NCI-H2171 treated with DMSO at 0.1 percent for 48 hours (cell line): ENCODE measurements around the gene KLK10.
"Not testable (repeated sequence)": the region's sequence is repeated elsewhere in the genome, so short reads cannot be mapped to it uniquely, and the experiment has no call there.

ENCODE experiments used
- DNase-seq: peaks from one replicate; lab custom pipeline; 2025; lab: John Stamatoyannopoulos, UW

Gene KLK10

DNA sequence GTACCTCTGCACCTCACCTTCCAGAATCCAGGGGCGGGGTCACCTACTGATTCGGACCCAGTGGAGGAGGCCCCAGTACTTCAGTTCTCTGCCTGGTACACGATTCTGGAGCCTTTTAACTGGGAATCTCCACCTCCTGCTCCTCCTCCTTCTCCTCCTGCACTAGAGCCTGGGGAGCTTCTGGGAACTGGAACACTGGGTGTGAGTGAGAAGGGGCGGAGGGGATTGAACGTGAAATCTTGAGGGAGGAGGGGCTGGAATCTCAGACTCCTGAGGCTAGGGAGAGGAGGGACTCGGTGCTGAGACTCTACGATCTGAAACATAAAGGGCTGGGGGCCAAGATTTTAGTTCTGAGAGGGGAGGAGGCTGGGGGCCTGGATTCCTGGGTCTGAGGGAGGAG lies 18.0 kb downstream of the KLK10 start, which contains the start of gene KLK8:
Gene KLK8, minus strand, starts transcription at position 90 of the 400 bp plus-strand sequence. CDS start 437 bp downstream, outside the sequence.
- DNase-seq: no peak

DNA sequence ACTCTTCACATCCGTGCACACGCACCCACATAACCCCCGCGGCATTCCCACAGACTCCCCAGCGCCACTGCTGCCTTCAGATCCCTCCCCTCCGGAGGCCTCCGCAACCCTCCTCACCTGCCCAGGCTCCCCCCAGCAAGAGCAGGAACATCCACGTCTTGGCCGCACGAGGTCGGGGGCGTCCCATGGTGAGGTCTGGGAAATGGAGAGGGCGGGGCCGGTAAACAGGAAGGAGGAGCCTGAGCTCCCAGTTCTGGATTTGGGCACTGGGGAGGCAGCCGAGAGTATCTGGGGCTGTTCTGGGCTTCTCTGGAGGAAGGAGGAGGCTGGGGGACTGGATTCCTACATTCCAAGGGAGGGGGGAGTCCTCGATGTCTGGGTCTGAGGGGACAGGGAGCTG lies 18.5 kb downstream of the KLK10 start:
- DNase-seq: no peak

DNA sequence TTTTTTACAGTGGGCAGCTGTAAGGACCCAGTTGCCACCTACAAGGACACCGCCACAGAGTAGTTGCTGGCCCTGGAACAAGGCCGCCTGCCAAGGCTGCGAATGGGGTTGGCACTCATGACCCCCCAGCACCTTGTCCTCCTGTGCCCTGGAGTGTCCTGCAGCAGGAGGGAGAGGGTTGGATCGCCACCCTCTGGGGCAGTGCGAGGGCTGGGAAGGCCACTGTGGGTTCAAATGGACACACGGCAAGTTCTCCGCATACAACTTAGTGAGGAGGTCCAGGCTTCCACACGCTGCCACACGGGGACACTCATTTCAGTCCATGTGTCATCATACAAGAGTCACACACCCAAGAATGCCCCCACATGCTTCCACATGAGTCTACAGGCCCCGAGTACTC lies 19.1 kb downstream of the KLK10 start:
- no peak for DNase-seq

DNA sequence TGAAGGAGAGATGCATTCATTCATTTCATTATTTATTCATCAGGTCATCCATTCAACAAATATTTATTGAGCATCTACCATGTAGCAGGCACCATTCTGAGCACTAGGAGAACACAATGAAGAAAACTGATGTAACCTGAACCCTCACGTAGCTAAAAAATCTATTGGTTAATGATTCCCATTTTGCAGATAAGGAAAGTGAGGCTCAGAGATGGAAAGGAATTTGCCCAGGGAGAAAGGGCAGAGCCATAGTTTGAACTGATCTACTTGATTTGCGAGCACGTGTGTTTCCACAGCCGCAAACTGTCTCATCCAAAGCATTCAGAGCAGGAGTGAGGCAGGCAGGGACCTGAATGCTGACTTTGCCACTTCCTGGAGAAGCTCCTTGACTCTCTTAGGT lies 20.8 kb downstream of the KLK10 start:
- DNase-seq: no peak

DNA sequence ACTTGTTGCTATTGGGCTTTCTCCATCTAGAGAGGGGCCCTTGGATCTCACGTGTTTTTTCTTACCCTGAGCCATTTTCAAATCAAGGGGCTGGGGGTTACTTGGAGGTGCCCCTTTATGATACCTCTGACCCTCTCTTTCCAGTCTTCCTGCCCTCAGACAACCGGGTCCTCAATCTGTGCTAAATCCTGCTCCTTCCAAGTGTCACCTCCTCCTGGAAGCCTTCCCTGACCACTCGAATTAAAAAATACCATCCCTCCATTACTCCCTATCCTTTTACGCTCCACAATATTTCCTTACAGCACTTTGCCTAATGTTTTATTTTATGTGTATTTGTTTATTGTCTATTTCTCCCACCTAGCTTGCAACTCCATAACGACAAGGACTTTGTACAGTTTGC lies 21.4 kb downstream of the KLK10 start:
- DNase-seq: no peak

DNA sequence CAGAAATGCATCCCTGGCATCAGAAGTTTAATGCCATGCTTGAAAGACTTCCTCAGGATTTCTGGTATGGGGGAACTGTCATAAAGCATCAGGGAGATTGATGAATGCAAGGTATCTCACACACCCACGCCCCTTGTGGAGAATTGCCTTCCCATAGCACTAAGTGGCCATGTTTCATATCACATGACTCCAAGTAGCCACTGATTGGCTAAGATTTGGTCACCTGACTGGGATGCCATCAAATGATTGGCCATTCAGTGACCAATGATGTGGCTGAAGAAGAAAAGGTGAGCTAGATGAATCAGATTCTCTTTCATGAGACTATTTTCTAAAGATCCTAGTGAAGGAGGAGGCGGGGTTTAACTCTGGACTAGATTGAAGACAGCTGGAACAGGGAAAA lies 25.4 kb downstream of the KLK10 start:
- DNase-seq: peak; percentile 77

DNA sequence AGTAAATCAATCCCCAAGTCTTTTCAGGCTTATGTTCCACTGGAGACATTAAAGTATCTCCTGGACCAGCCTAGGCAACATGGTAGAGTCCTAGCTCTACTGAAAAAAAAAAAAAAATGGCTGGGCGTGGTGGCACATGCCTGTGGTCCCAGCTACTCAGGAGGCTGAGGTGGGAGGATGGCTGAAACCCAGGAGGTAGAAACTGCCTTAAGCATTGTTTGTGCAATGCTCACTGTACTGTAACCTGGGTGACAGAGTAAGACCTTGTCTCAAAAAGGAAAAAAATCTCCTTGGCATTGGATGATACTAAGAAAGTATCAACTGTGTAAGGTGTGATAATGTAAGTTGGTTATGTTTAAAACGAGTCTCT lies 26.9 kb downstream of the KLK10 start:
- DNase-seq: no peak

DNA sequence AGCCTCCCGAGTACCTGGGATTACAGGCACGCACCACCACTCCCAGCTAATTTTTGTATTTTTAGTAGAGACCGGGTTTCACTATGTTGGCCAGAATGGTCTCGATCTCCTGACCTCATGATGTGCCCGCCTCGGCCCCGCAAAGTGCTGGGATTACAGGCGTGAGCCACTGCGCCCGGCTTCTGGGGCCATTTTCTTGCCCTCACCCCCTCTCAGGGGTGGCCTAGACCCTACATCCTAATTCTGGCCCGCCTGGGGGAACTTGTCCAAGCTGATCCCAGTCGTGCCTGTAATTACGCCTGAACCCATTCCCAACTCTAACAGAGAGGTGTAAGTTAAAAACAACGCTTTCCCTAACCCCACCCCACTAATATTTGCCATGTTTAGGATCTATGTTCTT lies 35.1 kb downstream of the KLK10 start:
- DNase-seq: not testable (repeated sequence)

DNA sequence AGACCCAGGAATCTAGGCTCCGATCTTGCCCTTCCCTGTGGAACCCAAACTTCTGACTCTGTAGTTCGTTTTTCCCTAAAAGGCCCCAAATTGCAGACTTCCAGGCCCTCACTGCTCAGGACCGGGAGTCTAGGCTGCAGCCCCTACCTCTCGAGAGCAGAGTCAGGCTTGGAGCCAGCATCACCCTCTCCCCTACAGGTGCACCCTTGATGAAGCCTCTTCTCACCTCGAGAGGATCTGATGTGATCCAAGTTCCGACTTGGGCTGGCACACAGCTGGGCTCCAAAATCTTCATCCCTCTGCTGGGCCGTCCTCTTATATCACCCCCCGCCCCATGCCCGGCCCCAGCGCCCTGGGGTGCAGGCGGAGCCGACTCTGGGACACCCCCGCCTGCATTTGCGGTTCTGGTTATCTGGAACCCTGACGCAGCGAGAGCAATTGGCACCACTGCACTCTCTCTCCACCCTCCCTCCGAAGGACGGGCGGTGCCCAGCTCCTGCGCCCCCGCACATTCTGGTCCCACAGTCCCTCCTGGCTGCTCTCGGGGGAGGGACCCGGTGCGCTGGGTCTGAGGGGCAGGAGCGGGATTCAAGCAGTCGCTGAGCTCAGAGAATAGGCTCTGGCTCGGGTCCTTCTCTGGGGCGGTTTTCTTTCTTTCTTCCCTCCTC lies 35.8 kb downstream of the KLK10 start, which contains the start of gene KLK7:
Gene KLK7, minus strand, starts transcription at position 293 of the 668 bp plus-strand sequence. CDS start 1,518 bp downstream, outside the sequence.
- DNase-seq: no peak

DNA sequence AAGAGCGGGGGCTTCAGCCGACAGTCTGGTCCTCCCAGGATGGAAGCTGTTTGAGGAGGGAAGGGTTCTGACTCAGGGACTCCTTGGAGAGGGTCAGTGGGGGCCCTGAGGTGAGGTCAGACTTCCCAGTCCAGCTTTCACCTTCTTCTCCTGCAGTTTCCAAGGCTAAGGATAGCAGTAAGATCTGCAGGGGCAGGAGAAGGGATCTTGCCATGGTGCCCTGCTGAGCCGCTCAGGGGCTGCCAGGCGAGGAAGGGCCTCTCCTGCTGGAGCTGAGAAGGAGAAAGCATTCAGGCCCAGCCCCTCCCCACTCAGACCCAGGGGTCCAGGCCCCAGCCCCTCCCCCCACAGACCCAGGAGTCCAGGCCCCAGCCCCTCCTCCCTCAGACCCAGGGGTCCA lies 37.3 kb downstream of the KLK10 start:
- DNase-seq: no peak

DNA sequence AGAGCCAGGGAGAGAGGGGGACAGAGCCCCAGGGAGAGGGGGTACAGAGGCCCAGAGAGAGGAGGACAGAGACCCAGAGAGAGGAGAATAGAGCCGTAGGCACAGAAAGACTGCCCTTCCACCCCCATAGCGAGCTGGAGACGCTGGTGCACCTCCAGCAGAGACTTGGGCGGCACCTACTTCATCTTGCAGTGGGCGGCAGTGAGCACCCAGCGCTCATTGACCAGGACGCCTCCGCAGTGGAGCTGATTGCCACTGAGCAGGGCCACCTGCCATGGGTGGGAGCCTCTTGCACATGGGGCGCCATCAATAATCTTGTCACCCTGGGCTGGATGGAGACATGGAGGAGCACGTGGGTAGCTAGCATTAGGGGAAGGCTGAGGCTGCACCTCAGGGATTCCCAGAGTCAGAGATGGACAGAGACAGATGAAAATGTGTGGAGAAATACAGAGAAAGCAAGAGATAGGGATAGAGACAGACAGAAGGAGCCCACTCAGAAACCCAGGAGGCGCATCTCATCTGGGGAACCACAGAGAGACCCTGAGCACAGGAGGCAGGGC lies 37.8 kb downstream of the KLK10 start:
- DNase-seq: no peak

DNA sequence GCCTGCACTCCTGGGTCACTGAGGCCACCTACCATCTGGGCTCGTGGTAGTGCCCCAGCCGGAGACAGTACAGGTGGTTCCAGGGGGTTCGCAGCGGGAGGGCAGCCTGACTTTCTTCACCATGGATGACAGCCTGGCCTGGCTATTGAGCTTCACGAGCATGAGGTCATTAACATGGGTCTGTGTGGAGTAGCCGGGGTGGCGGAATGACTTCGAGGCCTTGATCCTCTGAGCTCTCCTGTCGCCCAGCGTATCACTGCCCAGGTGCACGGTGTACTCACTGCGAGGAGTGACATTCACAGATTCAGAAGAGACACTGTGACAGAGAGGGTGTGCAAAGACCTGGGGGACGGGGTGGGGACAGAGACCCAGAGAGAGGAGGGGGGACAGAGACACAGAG lies 39.3 kb downstream of the KLK10 start:
- no peak for DNase-seq

DNA sequence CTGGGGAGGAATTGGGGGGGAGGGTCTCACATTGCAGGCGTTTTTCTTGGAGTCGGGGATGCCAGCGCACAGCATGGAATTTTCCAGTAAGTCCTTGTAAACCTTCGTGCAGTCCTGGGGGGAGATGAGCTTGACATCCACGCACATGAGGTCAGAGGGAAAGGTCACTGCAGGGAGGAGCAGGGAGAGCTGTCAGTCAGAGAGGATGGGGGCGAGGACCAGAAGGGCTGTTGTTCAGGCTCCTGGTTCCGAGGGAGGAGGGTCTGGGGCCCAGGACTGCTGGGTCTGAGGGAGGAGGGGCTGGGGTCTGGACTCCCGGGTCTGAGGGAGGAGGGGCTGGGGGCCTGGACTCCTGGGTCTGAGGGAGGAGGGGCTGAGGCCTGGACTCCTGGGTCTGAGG lies 39.8 kb downstream of the KLK10 start:
- DNase-seq: no peak

DNA sequence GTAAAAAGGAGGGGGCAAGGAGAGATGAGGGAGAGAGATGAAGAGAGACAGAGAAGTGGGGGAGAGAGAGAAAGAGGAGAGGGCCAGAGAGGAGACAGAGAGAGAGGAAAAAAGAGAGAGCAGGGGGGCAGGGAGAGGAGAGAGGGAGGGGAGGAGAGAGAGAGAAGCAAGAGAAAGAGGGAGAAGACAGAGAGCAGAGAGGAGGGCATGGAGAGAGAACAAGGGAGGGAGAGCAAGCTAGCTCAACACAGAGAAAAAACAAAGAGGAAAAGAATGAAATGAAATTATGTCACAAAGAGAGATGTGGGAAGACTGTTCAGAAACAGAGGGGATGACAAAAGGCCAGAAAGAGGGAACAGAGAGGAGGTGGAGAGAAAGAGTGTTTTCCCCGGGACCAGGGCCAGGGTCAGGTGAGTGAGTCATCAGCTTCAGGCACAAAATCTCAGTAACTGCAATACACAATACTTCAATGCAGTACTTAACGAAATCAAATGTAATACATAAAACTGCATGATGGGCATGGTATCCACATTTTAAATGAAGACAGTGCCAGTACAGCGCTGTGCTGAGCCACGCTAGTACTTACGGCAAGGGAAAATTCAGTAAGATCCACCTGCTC lies 40.6 kb downstream of the KLK10 start:
- DNase-seq: no peak

DNA sequence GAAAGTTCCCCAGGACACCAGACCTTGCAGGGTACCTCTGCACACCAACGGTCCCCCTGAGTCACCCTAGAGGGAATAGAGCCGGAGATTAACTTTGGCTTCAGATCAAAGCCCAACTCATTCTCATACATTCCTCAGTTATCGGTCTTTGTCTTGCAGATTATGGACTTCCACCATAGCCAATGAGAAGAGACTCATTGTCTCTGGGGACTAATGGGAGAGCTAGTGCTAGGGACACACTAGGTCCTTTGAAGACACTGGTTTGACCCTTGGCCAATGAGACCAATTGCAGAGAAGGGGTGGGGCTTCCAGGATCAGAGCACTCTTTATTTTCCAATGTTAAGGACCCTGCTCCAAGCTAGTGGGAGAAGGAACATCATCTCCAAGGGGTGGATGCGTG lies 41.9 kb downstream of the KLK10 start:
- no peak for DNase-seq

DNA sequence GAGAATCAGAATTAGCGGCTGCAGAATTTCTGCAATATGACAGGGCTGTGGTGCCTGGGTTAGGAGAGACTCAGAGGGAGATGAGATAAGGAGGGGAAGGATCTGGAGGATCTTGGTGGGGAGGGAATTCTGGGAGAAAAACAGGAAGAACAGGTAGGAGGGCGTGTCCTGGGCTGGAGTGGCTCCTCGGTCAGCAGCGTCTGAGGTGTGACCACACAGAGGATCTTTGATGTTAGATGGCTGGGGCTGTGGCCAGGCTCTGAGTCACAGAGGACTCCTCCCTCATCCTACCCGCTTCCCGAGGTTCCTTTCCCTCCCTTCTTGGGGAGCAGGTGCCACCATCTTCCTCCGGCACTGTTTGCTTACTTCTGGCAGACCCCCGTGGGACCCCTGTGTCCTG lies 43.7 kb downstream of the KLK10 start:
- no peak for DNase-seq

DNA sequence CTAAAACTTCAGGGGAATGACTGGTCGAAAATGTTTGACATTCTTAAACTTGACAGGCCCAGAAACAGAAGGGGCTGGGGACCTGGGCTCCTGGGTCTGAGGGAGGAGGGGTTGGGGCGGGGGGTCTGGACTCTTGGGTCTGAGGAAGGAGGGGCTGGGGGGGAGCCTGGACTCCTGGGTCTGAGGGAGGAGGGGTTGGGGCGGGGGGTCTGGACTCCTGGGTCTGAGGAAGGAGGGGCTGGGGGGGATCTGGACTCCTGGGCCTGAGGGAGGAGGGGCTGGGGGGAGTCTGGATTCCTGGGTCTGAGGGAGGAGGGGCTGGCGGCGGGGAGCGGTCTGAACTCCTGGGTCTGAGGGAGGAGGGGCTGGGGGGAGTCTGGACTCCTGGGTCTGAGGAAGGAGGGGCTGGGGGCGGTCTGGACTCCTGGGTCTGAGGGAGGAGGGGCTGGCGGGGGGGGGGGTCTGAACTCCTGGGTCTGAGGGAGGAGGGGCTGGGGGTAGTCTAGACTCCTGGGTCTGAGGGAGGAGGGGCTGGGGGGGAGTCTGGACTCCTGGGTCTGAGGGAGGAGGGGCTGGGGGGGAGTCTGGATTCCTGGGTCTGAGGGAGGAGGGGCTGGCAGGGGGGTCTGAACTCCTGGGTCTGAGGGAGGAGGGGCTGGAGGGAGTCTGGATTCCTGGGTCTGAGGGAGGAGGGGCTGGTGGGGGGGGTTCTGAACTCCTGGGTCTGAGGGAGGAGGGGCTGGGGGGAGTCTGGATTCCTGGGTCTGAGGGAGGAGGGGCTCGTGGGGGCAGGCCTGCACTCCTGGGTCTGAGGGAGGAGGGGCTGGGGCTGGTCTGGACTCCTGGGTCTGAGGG lies 44.6 kb downstream of the KLK10 start:
- DNase-seq: no peak

DNA sequence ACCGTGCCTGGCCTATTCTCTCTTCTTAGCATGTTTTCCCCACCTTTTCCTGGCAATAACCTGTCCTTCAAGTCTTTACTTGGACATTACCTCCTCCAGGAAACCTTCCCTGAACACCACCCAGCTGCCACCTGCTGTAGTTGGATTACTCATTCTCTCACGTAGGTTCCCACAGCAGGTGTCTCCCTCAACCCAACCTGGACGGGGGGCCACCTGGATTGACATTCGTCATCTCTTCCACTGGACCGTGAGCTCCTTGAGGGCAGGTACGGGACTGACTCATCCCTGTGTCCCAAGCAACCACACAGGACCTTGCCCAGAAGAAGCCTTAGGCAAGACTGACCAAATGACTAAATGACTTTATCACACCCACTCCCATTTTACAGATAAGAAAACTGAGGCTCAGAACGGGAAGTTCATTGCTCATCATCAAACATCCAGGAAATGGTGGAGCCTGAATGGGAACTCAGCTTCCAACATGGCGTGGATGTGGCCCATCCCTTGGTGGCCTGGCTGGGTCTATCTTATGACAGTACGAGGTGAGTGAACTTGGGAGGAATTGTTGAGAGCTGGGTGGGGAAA lies 46.6 kb downstream of the KLK10 start:
- no peak for DNase-seq

DNA sequence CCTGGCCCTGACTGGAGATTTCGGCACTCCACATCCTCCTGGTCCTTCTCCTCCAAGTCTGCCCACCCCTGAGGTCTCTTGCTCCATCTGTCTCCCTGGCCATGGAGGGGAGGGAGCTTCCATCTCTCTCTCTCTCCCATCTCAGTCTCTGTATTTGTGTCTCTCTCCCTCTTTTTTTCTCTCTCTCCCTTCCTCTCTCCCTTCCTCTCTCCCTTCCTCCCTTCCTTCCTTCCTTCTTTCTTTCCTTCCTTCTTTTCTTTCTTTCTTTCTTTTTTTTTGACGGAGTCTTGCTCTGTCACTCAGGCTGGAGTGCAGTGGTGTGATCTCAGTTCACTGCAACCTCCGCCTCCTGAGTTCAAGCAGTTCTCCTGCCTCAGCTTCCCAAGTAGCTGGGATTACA lies 49.7 kb downstream of the KLK10 start:
- DNase-seq: not testable (repeated sequence)

DNA sequence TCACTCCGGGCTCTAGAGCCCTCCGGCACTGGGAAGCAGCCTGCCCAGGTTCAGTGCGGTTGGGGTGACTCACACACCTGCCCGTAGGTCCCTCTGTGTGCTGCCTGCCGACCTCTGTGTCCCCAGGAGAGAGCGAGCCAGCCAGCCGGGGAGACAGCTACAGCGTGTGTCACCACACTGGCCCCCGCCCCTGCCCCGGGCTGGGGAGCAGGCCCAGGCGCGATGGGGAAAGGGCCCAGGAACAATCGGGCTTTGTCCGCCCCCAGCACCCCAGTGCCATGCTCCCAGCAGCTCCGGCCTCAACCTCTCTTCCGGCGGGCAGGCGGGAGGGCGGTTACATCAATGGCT lies 50.1 kb downstream of the KLK10 start, which contains the start of gene KLK6:
Gene KLK6, minus strand, starts transcription at position 179 of the 348 bp plus-strand sequence. CDS start 1,487 bp downstream, outside the sequence.
- no peak for DNase-seq

DNA sequence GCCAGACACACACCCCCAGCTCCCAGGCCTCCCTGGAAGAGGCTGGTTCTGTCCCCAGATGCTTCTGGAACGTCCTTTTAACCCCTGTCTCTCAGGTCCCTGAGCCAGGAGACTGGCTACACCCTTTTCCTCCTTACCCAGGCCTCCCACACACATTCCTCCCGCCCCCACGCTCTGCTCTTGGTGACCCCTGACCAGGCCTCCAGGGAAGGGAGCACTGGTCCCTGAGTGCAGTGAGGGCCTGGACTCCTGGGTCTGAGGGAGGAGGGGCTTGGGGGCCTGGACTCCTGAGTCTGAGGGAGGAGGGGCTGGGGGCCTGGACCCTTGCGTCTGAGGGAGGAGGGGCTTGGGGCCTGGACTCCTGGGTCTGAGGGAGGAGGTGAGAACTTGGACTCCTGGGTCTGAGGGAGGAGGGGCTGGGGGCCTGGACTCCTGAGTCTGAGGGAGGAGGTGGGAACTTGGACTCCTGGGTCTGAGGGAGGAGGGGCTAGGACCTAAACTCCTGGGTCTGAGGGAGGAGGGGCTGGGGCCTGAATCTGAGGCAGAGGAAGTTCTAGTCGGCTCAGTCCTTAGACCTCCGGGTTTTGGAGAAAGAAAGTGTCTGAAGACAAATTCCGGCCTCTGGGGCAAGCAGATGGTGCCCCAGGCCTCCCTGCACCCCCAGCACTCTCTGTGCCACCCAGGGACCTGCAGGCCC lies 50.6 kb downstream of the KLK10 start:
- DNase-seq: no peak
